ENCODE measurements around the gene MPP2. TPM values are rescaled to one million over a fixed set of nuclear protein-coding genes. Genes with fewer than 3 reads are reported as not detected.
"Not testable (repeated sequence)": the region's sequence is repeated elsewhere in the genome, so short reads cannot be mapped to it uniquely, and the experiment has no call there.

The MPP2 gene
- total RNA-seq, 4 donors from 2014 or later: 0.18 to 3.6 (median 0.54) TPM

- WGBS, 2 donors: 15 to 28% methylated on average over 7 to 14 of the region's 17 CpGs
- intact Hi-C loops (cut with DNase I): loop anchor here (5.0 kb wide), 1 partner anchor 60 kb away; no protein-coding TSS in a partner anchor
- no peak for DNase-seq
- Histone ChIP-seq H3K4me3 (no peak within 1 kb of the TSS), H3K27me3 (peaks cover 0 to 18% (median 0%) of the 10 kb centered on the region in 4 donors), H3K9me3 (no peaks in the 10 kb centered on the region), H3K27ac (peak within 1 kb of the TSS in 3 of 4 donors; percentile 16 to 33 (median 27)), H3K36me3 (no peaks in the 10 kb centered on the region), H3K4me1 (peaks cover 0 to 20% (median 0%) of the 10 kb centered on the region in 3 donors)
- no peak for TF ChIP-seq POLR2A (IDR thresholded peaks at IDR 0.05)
- TF ChIP-seq, protein P1, sequence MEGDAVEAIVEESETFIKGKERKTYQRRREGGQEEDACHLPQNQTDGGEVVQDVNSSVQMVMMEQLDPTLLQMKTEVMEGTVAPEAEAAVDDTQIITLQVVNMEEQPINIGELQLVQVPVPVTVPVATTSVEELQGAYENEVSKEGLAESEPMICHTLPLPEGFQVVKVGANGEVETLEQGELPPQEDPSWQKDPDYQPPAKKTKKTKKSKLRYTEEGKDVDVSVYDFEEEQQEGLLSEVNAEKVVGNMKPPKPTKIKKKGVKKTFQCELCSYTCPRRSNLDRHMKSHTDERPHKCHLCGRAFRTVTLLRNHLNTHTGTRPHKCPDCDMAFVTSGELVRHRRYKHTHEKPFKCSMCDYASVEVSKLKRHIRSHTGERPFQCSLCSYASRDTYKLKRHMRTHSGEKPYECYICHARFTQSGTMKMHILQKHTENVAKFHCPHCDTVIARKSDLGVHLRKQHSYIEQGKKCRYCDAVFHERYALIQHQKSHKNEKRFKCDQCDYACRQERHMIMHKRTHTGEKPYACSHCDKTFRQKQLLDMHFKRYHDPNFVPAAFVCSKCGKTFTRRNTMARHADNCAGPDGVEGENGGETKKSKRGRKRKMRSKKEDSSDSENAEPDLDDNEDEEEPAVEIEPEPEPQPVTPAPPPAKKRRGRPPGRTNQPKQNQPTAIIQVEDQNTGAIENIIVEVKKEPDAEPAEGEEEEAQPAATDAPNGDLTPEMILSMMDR (IDR thresholded peaks at IDR 0.05): no peak
These were observed 60.4 kb downstream of the MPP2 start, which contains the start of gene CD300LG for GRCh38 chr17:43846963-43847371. CD300LG (plus strand) TSS chr17:43847176; CDS start chr17:43847217, 41 bp downstream.

GRCh38 chr17:43846221-43846712 lies 61.1 kb downstream of the MPP2 start:
- Histone ChIP-seq H3K27me3 (peaks cover 0 to 15% (median 0%) of the 10 kb centered on the region in 4 donors), H3K9me3 (no peaks in the 10 kb centered on the region), H3K27ac (peak overlapping the region in 3 of 4 donors; percentile 16 to 33 (median 27)), H3K4me3 (no peak overlapping the region), H3K4me1 (peaks cover 0 to 27% (median 0%) of the 10 kb centered on the region in 3 donors), H3K36me3 (no peaks in the 10 kb centered on the region)
- 6% methylated on average over 7 of the region's 13 CpGs for WGBS, 2 donors
- TF ChIP-seq POLR2A (IDR thresholded peaks at IDR 0.05): no peak
- TF ChIP-seq, protein P1 (IDR thresholded peaks at IDR 0.05): peak; percentile 79 to 99 (median 98)
- intact Hi-C loops (cut with DNase I): loop anchor here (5.0 kb wide), 1 partner anchor 59 kb away; no protein-coding TSS in a partner anchor
- DNase-seq: no peak

DNA sequence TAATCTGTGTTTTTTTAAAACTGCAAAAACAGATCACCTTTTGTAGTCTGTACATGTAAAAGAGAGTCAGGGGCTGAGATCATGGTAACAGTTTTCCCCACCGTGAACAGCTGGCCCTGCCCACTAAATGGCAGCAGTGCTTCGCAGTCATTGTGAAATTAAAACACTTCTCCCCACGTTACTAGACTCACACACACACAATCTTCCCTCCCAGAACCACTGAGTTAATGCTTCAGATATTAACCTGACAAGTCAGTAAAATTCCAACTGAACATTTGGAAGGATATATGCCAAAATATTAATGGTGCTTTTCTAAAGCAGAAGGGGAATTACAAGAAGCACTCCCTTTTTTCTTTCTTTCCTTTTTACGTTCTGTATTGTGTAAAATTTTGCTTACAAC lies 61.6 kb downstream of the MPP2 start:
- Histone ChIP-seq H3K9me3 (no peaks in the 10 kb centered on the region), H3K27me3 (peaks cover 0 to 15% (median 0%) of the 10 kb centered on the region in 4 donors), H3K36me3 (no peaks in the 10 kb centered on the region), H3K27ac (peak overlapping the region in 3 of 4 donors; percentile 16 to 33 (median 27)), H3K4me1 (peaks cover 0 to 32% (median 2%) of the 10 kb centered on the region in 3 donors), H3K4me3 (no peak overlapping the region)
- intact Hi-C loops (cut with DNase I): loop anchor here (5.0 kb wide), 1 partner anchor 58 kb away; no protein-coding TSS in a partner anchor
- 43 to 56% methylated on average over 4 of the region's 4 CpGs for WGBS, 2 donors
- no peak for DNase-seq
- TF ChIP-seq, protein P1 (IDR thresholded peaks at IDR 0.05): no peak
- TF ChIP-seq POLR2A (IDR thresholded peaks at IDR 0.05): no peak

DNA sequence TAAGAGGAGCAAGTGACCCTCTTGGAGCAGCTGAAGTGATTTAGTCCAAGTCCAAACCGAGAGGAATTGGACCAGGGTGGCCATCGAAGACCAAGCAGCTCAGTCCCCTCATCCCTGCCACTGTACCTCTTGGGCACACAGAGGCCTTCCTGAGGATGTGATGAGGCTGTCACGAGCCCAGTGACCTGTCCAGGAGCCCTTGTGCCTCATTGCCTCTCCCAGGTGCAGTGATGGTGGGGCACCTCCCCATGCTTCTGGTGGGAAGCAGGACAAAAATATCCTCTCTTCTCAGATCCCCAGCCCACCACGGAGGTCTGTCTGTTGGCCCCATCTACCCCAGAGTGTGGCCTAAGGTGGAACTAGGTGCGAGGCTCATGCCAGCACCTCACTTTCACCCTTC lies 63.1 kb downstream of the MPP2 start:
- H3K27ac ChIP-seq: no peak overlapping the region
- no peak overlapping the region for H3K4me3 ChIP-seq
- peaks cover 0 to 13% (median 0%) of the 10 kb centered on the region in 4 donors for H3K27me3 ChIP-seq
- H3K36me3 ChIP-seq: no peaks in the 10 kb centered on the region
- TF ChIP-seq, protein P1 (IDR thresholded peaks at IDR 0.05): no peak
- TF ChIP-seq POLR2A (IDR thresholded peaks at IDR 0.05): no peak
- intact Hi-C loops (cut with DNase I): no loop called here
- no peaks in the 10 kb centered on the region for H3K9me3 ChIP-seq
- H3K4me1 ChIP-seq: peaks cover 0 to 46% (median 16%) of the 10 kb centered on the region in 3 donors
- 63 to 72% methylated on average over 4 to 5 of the region's 5 CpGs for WGBS, 2 donors
- DNase-seq: no peak

DNA sequence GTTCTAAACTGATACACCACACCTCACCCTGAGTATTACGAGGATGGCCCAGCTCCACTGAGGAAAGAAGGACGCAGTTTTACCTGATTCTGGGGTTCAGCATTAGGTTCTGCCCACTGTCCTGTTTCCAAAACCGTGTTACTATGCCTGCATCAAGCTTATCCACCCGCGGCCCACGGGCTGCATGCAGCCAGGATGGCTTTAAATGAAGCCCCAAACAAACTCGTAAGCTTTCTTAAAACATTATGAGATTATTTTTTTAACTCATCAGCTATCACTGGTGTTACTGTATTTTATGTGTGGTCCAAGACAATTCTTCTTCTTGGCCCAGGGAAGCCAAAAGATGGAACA lies 64.4 kb downstream of the MPP2 start:
- Histone ChIP-seq H3K27ac (peak overlapping the region in 2 of 4 donors; percentile 29 to 40), H3K4me3 (no peak overlapping the region), H3K36me3 (no peaks in the 10 kb centered on the region), H3K27me3 (peaks cover 0 to 7% (median 0%) of the 10 kb centered on the region in 4 donors), H3K9me3 (no peaks in the 10 kb centered on the region), H3K4me1 (peaks cover 0 to 46% (median 16%) of the 10 kb centered on the region in 3 donors)
- 64 to 69% methylated on average over 7 of the region's 7 CpGs for WGBS, 2 donors
- DNase-seq: no peak
- TF ChIP-seq POLR2A (IDR thresholded peaks at IDR 0.05): no peak
- TF ChIP-seq, protein P1 (IDR thresholded peaks at IDR 0.05): no peak
- intact Hi-C loops (cut with DNase I): no loop called here

GRCh38 chr17:43842091-43842974 lies 65.0 kb downstream of the MPP2 start:
- H3K27me3 ChIP-seq; H3K4me3 ChIP-seq; intact Hi-C loops (cut with DNase I); H3K36me3 ChIP-seq; DNase-seq; H3K9me3 ChIP-seq: not testable (repeated sequence)
- WGBS, 2 donors: 48 to 55% methylated on average over 15 to 19 of the region's 54 CpGs
- Histone ChIP-seq H3K4me1 (peaks cover 0 to 46% (median 16%) of the 10 kb centered on the region in 3 donors), H3K27ac (peak overlapping the region in 3 of 4 donors; percentile 12 to 40 (median 29))
